Fibroblast of lung (primary cell): ENCODE data around the gene PRR19. TPM values are rescaled to one million over a fixed set of nuclear protein-coding genes. Genes with fewer than 3 reads are reported as not detected.

Experiments
- DNase-seq, 2 donors: peaks; one replicate each; pipeline versions ENCODE4 v3.0.0 to v3.0.0-alpha.2; 2010; ENCODE audit warnings: low read depth in 2 of 2
- H2AFZ ChIP-seq: 2 replicates; pipeline ENCODE4 v1.5.1; 2012; ENCODE audit warnings: low read length, control low read depth, inconsistent platforms
- H3K27ac ChIP-seq: 2 replicates; pipeline ENCODE4 v1.5.1; 2011; ENCODE audit warnings: low read length, control low read depth; ENCODE audit not compliant: insufficient read depth
- H3K27me3 ChIP-seq: 2 replicates; pipeline ENCODE4 v1.5.1; 2011; ENCODE audit warnings: mild to moderate bottlenecking, low read length; ENCODE audit not compliant: control insufficient read depth, insufficient read depth
- H3K36me3 ChIP-seq: 2 replicates; pipeline ENCODE4 v1.5.1; 2011; ENCODE audit warnings: low read length; ENCODE audit not compliant: control insufficient read depth, insufficient read depth
- H3K4me1 ChIP-seq: 2 replicates; pipeline ENCODE4 v1.5.1; 2011; ENCODE audit warnings: low read length; ENCODE audit not compliant: control insufficient read depth, insufficient read depth; ENCODE audit errors: extremely low read depth
- H3K4me2 ChIP-seq: 2 replicates; pipeline ENCODE4 v1.5.1; 2011; ENCODE audit warnings: low read length, control low read depth; ENCODE audit not compliant: insufficient read depth; ENCODE audit errors: extremely low read depth
- H3K4me3 ChIP-seq, 4 experiments: fragments of 200-600 bp in 1 of 4; sonication (generic) in 1 of 4; replicated peaks in 1 of 4; 2 replicates each; pipeline ENCODE4 v1.5.1; 2011 to 2016; ENCODE audit warnings: low read length in 4 of 4, low read depth in 3 of 4, mild to moderate bottlenecking in 3 of 4, control low read depth in 2 of 4, inconsistent platforms in 1 of 4, mixed read lengths in 1 of 4; ENCODE audit not compliant: insufficient read depth in 1 of 4; ENCODE audit errors: control extremely low read depth in 1 of 4
- H3K79me2 ChIP-seq: 2 replicates; pipeline ENCODE4 v1.5.1; 2012; ENCODE audit warnings: mild to moderate bottlenecking, low read length, inconsistent platforms; ENCODE audit not compliant: control insufficient read depth, insufficient read depth
- H3K9ac ChIP-seq: 2 replicates; pipeline ENCODE4 v1.5.1; 2011; ENCODE audit warnings: mild to moderate bottlenecking, low read length, control low read depth; ENCODE audit not compliant: insufficient read depth
- H3K9me3 ChIP-seq: 2 replicates; pipeline ENCODE4 v1.5.1; 2012; ENCODE audit warnings: low read depth, low read length; ENCODE audit not compliant: control insufficient read depth, insufficient read depth
- H4K20me1 ChIP-seq: 2 replicates; pipeline ENCODE4 v1.5.1; 2011; ENCODE audit warnings: low read length; ENCODE audit not compliant: control insufficient read depth, insufficient read depth; ENCODE audit errors: extremely low read depth
- CTCF ChIP-seq, 2 donors: IDR thresholded peaks in 1 of 2; conservative IDR thresholded peaks in 1 of 2; 1 replicate in 1 of 2; 2 replicates in 1 of 2; pipeline ENCODE4 v1.5.1; 2011 to 2012; ENCODE audit warnings: low read length in 2 of 2, control low read depth in 1 of 2, inconsistent platforms in 1 of 2, low read depth in 1 of 2, mild to moderate bottlenecking in 1 of 2
- EZH2 ChIP-seq: IDR thresholded peaks from 2 replicates; pipeline ENCODE4 v1.5.1; 2012; ENCODE audit warnings: low read length, control low read depth, mild to moderate bottlenecking; ENCODE audit errors: missing control alignments
- polyA plus RNA-seq, 2 donors: library from polyadenylated mRNA; depleted of rRNA in 1 of 2; stranded (reverse) in 1 of 2; unstranded in 1 of 2; fragments of >200 nt; gene quantifications; 2 replicates each; pipeline ENCODE4 v1.2.1, GENCODE V29; 2011 to 2012; ENCODE audit warnings: missing spikeins in 1 of 2
- total RNA-seq: library from RNA; depleted of rRNA; stranded (reverse); fragments of >200 nt; gene quantifications from 2 replicates; pipeline ENCODE4 v1.2.1, GENCODE V29; 2014

PRR19 gene
- total and polyA plus RNA-seq, 2 donors (not counting 1 experiment from before 2014, with no cell fraction given), result 0.17 to 0.39 TPM

- H3K9ac ChIP-seq, result no peak overlapping the region
- no peak for DNase-seq
- no peak overlapping the region for H3K27ac ChIP-seq
- no peaks in the 10 kb centered on the region for H4K20me1 ChIP-seq
- no peak overlapping the region for H2AFZ ChIP-seq
- H3K9me3 ChIP-seq, result no peaks in the 10 kb centered on the region
- H3K4me3 ChIP-seq, result no peak overlapping the region
- H3K36me3 ChIP-seq, result no peaks in the 10 kb centered on the region
- no peak overlapping the region for H3K4me2 ChIP-seq
- no peaks in the 10 kb centered on the region for H3K4me1 ChIP-seq
- peaks cover 18% of the 10 kb centered on the region for H3K27me3 ChIP-seq
- peaks cover 3% of the 10 kb centered on the region for H3K79me2 ChIP-seq
- TF ChIP-seq CTCF (conservative IDR thresholded peaks at IDR 0.05 in 1 of 2, IDR thresholded peaks at IDR 0.05 in 1 of 2; ENCODE audit: low read depth in 1 of 2, low read length in 2 of 2) (no peak), EZH2 (no peak)
Observed at GRCh38 chr19:42327381-42327780, 25.4 kb downstream of the PRR19 start.

- H2AFZ ChIP-seq, result no peak overlapping the region
- TF ChIP-seq EZH2, result no peak
- TF ChIP-seq CTCF (conservative IDR thresholded peaks at IDR 0.05 in 1 of 2, IDR thresholded peaks at IDR 0.05 in 1 of 2; ENCODE audit: low read depth in 1 of 2, low read length in 2 of 2), result no peak
Observed at GRCh38 chr19:42328106-42328505, 26.2 kb downstream of the PRR19 start.

GRCh38 chr19:42328854-42329253 is 26.9 kb downstream of the PRR19 start:
- no peak for DNase-seq
- no peaks in the 10 kb centered on the region for H4K20me1 ChIP-seq
- H3K4me1 ChIP-seq, result no peaks in the 10 kb centered on the region
- no peak overlapping the region for H2AFZ ChIP-seq
- H3K36me3 ChIP-seq, result no peaks in the 10 kb centered on the region
- peaks cover 8% of the 10 kb centered on the region for H3K27me3 ChIP-seq
- H3K4me3 ChIP-seq, result no peak overlapping the region
- no peak overlapping the region for H3K27ac ChIP-seq
- H3K9me3 ChIP-seq, result no peaks in the 10 kb centered on the region
- TF ChIP-seq CTCF (conservative IDR thresholded peaks at IDR 0.05 in 1 of 2, IDR thresholded peaks at IDR 0.05 in 1 of 2; ENCODE audit: low read depth in 1 of 2, low read length in 2 of 2) (no peak), EZH2 (no peak)
- peaks cover 3% of the 10 kb centered on the region for H3K79me2 ChIP-seq
- no peak overlapping the region for H3K4me2 ChIP-seq
- no peak overlapping the region for H3K9ac ChIP-seq

More at GRCh38 chr19:42328106-42328505, 26.2 kb downstream of the PRR19 start:
- peaks cover 3% of the 10 kb centered on the region for H3K79me2 ChIP-seq
- H3K9me3 ChIP-seq, result no peaks in the 10 kb centered on the region
- H3K27ac ChIP-seq, result no peak overlapping the region
- no peak overlapping the region for H3K4me3 ChIP-seq
- no peaks in the 10 kb centered on the region for H3K36me3 ChIP-seq
- no peaks in the 10 kb centered on the region for H3K4me1 ChIP-seq
- no peak overlapping the region for H3K4me2 ChIP-seq
- H4K20me1 ChIP-seq, result no peaks in the 10 kb centered on the region
- H3K9ac ChIP-seq, result no peak overlapping the region
- H3K27me3 ChIP-seq, result peaks cover 14% of the 10 kb centered on the region
- DNase-seq, result no peak
